ENCODE data around the gene MAP3K9. TPM values are rescaled to one million over a fixed set of nuclear protein-coding genes. Genes with fewer than 3 reads are reported as not detected.

Gene MAP3K9
- total RNA-seq, 1 donor from 2014 or later, result 9.4 TPM

DNA sequence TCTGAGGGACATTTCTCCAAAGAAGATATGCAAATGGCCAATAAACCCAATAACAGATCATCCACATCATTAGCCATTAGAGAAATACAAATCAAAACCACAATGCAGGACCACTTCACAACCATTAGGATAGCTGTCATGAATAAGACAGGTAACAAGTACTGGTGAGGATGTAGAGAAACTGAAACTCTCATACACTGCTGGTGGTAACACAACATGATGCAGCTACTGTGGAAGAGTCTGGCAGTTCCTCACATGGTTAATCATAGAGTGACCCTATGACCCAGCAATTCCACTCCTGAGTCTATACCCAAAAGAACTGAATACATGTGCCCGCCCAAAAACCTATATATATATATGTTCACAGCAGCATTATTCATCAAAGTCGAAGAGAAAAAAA lies 128.6 kb downstream of the MAP3K9 start:
- ATAC-seq (no peak), DNase-seq (no peak)
- TF ChIP-seq, protein P1, sequence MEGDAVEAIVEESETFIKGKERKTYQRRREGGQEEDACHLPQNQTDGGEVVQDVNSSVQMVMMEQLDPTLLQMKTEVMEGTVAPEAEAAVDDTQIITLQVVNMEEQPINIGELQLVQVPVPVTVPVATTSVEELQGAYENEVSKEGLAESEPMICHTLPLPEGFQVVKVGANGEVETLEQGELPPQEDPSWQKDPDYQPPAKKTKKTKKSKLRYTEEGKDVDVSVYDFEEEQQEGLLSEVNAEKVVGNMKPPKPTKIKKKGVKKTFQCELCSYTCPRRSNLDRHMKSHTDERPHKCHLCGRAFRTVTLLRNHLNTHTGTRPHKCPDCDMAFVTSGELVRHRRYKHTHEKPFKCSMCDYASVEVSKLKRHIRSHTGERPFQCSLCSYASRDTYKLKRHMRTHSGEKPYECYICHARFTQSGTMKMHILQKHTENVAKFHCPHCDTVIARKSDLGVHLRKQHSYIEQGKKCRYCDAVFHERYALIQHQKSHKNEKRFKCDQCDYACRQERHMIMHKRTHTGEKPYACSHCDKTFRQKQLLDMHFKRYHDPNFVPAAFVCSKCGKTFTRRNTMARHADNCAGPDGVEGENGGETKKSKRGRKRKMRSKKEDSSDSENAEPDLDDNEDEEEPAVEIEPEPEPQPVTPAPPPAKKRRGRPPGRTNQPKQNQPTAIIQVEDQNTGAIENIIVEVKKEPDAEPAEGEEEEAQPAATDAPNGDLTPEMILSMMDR (IDR thresholded peaks at IDR 0.05), result no peak
- Histone ChIP-seq H3K9me3 (no peaks in the 10 kb centered on the region), H3K27ac (no peak overlapping the region), H3K36me3 (no peaks in the 10 kb centered on the region), H3K4me1 (no peaks in the 10 kb centered on the region), H3K4me3 (no peak overlapping the region), H3K27me3 (ENCODE audit: low read depth) (no peaks in the 10 kb centered on the region)
- intact Hi-C loops (cut with DNase I), result no loop called here

DNA sequence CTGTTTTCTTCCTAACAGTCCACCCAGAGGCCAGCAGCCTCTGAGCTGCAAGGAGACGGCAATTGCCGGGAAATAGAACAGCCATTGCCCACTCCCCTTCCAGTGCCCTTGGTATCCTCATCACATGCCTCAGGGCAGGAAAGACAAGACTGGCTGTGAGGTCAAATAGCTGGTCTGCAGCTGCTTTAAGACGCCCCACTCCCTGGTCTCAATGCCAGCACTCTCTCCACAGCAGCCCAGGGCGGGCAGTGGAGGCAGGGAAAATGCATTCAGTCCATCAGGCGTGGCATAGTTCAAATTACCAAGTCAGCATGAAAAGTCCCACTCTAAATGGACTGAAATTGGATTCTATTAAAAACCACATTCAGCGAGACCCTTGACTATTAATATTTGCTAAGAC lies 132.0 kb downstream of the MAP3K9 start:
- no peak overlapping the region for H3K27ac ChIP-seq
- H3K27me3 ChIP-seq (ENCODE audit: low read depth), result no peaks in the 10 kb centered on the region
- ATAC-seq, result no peak
- no peak overlapping the region for H3K4me3 ChIP-seq
- no peaks in the 10 kb centered on the region for H3K4me1 ChIP-seq
- intact Hi-C loops (cut with DNase I), result no loop called here
- H3K9me3 ChIP-seq, result no peaks in the 10 kb centered on the region
- no peak for DNase-seq
- H3K36me3 ChIP-seq, result no peaks in the 10 kb centered on the region
- TF ChIP-seq, protein P1 (IDR thresholded peaks at IDR 0.05), result no peak

Other genes starting within 250 kb of the MAP3K9 start
- gene MED6, start 208.9 kb downstream of the MAP3K9 start, total RNA-seq, result 28.8 TPM
- 5.5 TPM for gene TTC9, start 167.6 kb downstream of the MAP3K9 start, total RNA-seq
- gene PCNX1, start 97.9 kb upstream of the MAP3K9 start, total RNA-seq, result 49.9 TPM

Measured in lower lobe of right lung (tissue), 2 donors.